ENCODE results near the gene NCOA4. TPM values are rescaled to one million over a fixed set of nuclear protein-coding genes. Genes with fewer than 3 reads are reported as not detected.

Gene NCOA4
- total RNA-seq, 2 experiments from 2014 or later: 86.2 to 86.6 TPM

DNA sequence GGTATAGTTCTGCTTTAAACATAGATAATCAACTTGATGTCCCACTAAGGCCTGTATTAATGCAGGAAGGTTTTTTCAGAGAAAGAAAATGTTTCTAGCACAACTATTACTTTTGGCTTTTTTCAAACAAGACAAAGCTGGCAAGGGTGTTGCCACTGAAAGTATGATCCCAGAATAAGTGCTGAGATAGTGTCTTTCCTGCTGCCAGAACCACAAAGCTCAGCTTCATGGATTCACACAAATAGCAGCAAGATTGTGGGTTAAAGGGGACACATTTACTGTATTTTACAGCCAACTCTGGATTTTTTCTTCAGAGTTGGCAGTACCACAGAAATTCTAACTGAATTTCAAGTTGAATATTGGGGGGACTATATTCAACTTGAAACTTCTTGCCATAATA, 4.3 kb downstream of the NCOA4 start:
- peaks cover 18% of the 10 kb centered on the region for H3K36me3 Mint-ChIP-seq (ENCODE audit: low read depth)
- TF ChIP-seq, protein P1, sequence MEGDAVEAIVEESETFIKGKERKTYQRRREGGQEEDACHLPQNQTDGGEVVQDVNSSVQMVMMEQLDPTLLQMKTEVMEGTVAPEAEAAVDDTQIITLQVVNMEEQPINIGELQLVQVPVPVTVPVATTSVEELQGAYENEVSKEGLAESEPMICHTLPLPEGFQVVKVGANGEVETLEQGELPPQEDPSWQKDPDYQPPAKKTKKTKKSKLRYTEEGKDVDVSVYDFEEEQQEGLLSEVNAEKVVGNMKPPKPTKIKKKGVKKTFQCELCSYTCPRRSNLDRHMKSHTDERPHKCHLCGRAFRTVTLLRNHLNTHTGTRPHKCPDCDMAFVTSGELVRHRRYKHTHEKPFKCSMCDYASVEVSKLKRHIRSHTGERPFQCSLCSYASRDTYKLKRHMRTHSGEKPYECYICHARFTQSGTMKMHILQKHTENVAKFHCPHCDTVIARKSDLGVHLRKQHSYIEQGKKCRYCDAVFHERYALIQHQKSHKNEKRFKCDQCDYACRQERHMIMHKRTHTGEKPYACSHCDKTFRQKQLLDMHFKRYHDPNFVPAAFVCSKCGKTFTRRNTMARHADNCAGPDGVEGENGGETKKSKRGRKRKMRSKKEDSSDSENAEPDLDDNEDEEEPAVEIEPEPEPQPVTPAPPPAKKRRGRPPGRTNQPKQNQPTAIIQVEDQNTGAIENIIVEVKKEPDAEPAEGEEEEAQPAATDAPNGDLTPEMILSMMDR (IDR thresholded peaks at IDR 0.05): no peak
- H3K27me3 Mint-ChIP-seq: no peaks in the 10 kb centered on the region
- no peaks in the 10 kb centered on the region for H3K9me3 Mint-ChIP-seq
- POLR2A ChIA-PET: no interaction called here
- H3K4me3 Mint-ChIP-seq: no peak overlapping the region
- no peak overlapping the region for H3K27ac Mint-ChIP-seq
- ATAC-seq (no peak), DNase-seq (no peak)
- intact Hi-C loops (cut with micrococcal nuclease): no loop called here
- CTCF ChIA-PET: interaction anchor here (1.0 to 1.4 kb wide), 3 partner anchors 9 to 18 kb away, joined by 3 read pairs; no protein-coding TSS in a partner anchor
- peaks cover 74% of the 10 kb centered on the region for H3K4me1 Mint-ChIP-seq (ENCODE audit: low read depth)

DNA sequence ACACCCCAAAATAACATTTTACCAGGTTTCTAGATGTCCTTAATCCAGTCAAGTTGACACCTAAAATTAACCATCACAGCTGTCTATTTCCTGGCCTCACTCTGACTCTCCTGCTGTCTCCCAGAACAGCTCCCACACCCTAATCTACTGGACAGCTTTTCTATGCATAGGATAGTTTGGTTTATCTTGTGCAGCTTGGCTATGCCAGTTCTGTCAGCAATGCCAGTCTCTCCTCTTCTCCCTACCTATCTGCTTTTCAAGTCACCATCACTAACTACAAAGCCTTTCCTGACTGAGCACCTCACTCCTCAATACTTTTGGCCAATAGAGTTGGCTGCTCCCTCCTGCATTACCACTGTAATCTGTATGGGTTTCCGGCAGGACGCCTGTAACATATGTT, 5.0 kb downstream of the NCOA4 start:
- TF ChIP-seq, protein P1 (IDR thresholded peaks at IDR 0.05): no peak
- Mint-ChIP-seq H3K27ac (no peak overlapping the region), H3K9me3 (no peaks in the 10 kb centered on the region), H3K4me1 (ENCODE audit: low read depth) (peaks cover 75% of the 10 kb centered on the region), H3K27me3 (no peaks in the 10 kb centered on the region), H3K36me3 (ENCODE audit: low read depth) (peaks cover 18% of the 10 kb centered on the region), H3K4me3 (no peak overlapping the region)
- ATAC-seq (no peak), DNase-seq (no peak)
- ChIA-PET CTCF (interaction anchor here (1.0 to 1.4 kb wide), 2 partner anchors 12 to 19 kb away, joined by 3 read pairs; no protein-coding TSS in a partner anchor), POLR2A (no interaction called here)
- intact Hi-C loops (cut with micrococcal nuclease): no loop called here

DNA sequence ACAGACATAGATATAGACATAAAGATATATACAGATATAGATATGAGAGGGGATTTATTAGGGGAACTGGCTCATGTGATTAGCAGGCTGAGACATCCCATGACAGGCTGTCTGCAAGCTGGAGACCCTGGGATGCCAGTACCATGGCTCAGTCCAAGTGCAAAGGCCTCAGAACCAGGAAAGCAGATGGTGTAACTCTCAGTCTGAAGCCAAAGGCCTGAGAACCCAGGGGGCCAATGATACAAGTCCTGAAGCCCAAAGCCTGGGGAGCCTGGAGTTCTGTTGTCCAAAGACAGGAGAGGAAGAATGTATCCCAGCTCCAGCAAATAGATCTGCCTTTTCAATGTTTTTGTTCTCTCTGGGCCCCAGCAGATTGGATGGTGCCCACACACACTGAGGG, 5.5 kb downstream of the NCOA4 start:
- Mint-ChIP-seq H3K9me3 (no peaks in the 10 kb centered on the region), H3K27me3 (no peaks in the 10 kb centered on the region), H3K27ac (no peak overlapping the region), H3K4me1 (ENCODE audit: low read depth) (peaks cover 80% of the 10 kb centered on the region), H3K36me3 (ENCODE audit: low read depth) (peaks cover 18% of the 10 kb centered on the region), H3K4me3 (no peak overlapping the region)
- intact Hi-C loops (cut with micrococcal nuclease): no loop called here
- ChIA-PET POLR2A (interaction anchor here (0.8 kb wide), 1 partner anchor 20 kb away, joined by 4 read pairs; no protein-coding TSS in a partner anchor), CTCF (interaction anchor here (1.4 to 2.0 kb wide), 2 partner anchors 7 to 19 kb away, joined by 3 to 7 read pairs; no protein-coding TSS in a partner anchor)
- DNase-seq (no peak), ATAC-seq (no peak)
- TF ChIP-seq, protein P1 (IDR thresholded peaks at IDR 0.05): no peak

DNA sequence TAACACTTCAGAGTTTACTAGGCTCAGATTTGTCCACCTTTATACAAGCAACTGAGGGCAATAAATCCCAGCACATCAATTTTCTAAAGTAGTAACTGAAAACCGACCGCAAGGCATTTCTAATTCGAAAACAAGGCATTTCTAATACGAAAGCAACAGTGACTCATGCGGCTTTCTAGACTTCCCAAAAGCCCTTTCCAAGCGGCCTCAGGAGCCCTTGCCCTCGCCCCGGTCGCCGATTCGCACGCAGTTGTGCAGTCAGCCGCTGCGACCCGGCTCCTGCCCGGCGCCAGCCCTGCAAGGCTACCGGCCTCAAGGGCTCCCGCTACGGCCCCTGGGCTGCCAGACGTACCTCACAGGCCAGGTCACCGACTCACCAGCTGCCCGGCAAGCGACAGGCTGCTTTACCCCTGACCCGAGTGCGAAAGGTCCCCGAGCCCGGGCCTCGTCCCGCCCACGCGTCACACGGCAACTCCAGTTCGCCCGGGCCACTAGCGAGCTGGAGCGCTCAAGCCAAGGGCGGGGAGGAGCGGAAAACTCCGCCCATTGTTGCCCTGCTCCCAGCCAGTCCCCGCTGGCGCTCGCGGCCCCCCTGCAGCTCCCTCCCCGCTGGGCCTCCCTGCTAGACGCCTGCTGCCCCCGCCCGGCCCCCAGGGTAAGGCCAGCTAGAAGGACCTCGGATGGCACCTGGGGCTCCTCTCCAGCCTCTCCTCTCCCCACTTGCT, 7.3 kb downstream of the NCOA4 start:
- peak overlapping the region; percentile 78 for H3K4me3 Mint-ChIP-seq
- no peaks in the 10 kb centered on the region for H3K9me3 Mint-ChIP-seq
- intact Hi-C loops (cut with micrococcal nuclease): no loop called here
- H3K27ac Mint-ChIP-seq: peak overlapping the region; percentile 86
- TF ChIP-seq, protein P1 (IDR thresholded peaks at IDR 0.05): no peak
- ATAC-seq (peak; percentile 97), DNase-seq (peak; percentile 91)
- H3K4me1 Mint-ChIP-seq (ENCODE audit: low read depth): peaks cover 81% of the 10 kb centered on the region
- H3K27me3 Mint-ChIP-seq: no peaks in the 10 kb centered on the region
- POLR2A ChIA-PET: interaction anchor here (0.9 kb wide), 1 partner anchor 19 kb away, joined by 3 read pairs; no protein-coding TSS in a partner anchor
- CTCF ChIA-PET: interaction anchor here (1.1 to 2.0 kb wide), 3 partner anchors 9 to 207 kb away, joined by 3 to 7 read pairs (median 5); no protein-coding TSS in a partner anchor
- peaks cover 21% of the 10 kb centered on the region for H3K36me3 Mint-ChIP-seq (ENCODE audit: low read depth)

DNA sequence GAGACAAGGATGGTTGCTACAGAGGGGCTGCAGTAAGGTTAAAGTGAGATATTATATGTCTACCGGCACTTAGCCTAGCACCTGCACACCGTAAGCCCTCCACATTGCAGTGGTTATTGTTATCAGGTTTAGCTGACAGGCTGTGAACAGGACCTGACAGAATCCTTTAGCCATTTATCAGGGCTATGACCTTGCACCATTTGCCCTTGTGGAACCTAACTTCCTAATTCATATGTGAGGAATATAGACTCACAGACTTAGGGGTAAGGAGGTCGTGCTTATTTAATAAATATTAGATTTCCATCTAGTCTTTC, 10.1 kb downstream of the NCOA4 start:
- intact Hi-C loops (cut with micrococcal nuclease): no loop called here
- H3K27me3 Mint-ChIP-seq: no peaks in the 10 kb centered on the region
- ChIA-PET POLR2A (interaction anchor here (1.0 to 3.0 kb wide), 2 partner anchors 10 to 13 kb away, joined by 3 to 10 read pairs; no protein-coding TSS in a partner anchor), CTCF (interaction anchor here (0.8 to 2.8 kb wide), 4 partner anchors 9 to 785 kb away, joined by 3 to 17 read pairs (median 4); no protein-coding TSS in a partner anchor)
- ATAC-seq (no peak), DNase-seq (no peak)
- TF ChIP-seq, protein P1 (IDR thresholded peaks at IDR 0.05): no peak
- no peaks in the 10 kb centered on the region for H3K9me3 Mint-ChIP-seq
- no peak overlapping the region for H3K4me3 Mint-ChIP-seq
- H3K27ac Mint-ChIP-seq: peak overlapping the region; percentile 73
- peaks cover 73% of the 10 kb centered on the region for H3K4me1 Mint-ChIP-seq (ENCODE audit: low read depth)
- peaks cover 21% of the 10 kb centered on the region for H3K36me3 Mint-ChIP-seq (ENCODE audit: low read depth)

Measured in activated CD8-positive, alpha-beta T cell treated with anti-CD3 and anti-CD28 coated beads for 36 hours (primary cell).